Measurements from ENCODE around the gene NAALADL2.

DNA sequence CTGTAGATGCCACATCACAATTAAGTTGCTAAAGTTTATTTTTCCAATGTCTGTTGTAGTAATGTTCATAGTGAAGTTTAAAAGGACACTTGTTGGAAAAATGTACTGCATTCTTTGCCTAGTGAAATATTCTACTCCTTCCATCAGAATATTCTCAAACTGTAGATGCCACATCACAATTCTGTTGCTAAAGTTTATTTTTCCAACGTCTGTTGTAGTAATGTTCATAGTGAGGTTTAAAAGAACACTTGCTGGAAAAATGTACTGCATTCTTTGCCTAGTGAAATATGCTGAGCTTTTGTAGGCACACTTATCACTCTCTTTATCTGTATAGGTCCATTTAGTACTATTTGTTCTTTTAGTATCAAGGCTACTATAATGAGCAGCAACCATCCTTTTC lies 836.1 kb downstream of the NAALADL2 start:
- TF ChIP-seq CTCF (IDR thresholded peaks at IDR 0.05; ENCODE audit: insufficient read depth, low read length, poor library complexity, severe bottlenecking) (no peak), EZH2phosphoT487 (conservative IDR thresholded peaks at IDR 0.05; ENCODE audit: low read length) (no peak)
